K562 (cell line): Measurements from ENCODE around the gene CFAP298. TPM values are rescaled to one million over a fixed set of nuclear protein-coding genes. Genes with fewer than 3 reads are reported as not detected.

Experiments
- BHLHE40 ChIP-seq: IDR thresholded peaks from 2 replicates; pipeline ENCODE4 v1.6.1; 2011; ENCODE audit warnings: low read length, improper control_type of control experiment
- DEAF1 ChIP-seq: fragments of 450-650 bp; formaldehyde crosslinking; IDR thresholded peaks from 2 replicates; pipeline ENCODE4 v1.4.0; 2020; ENCODE audit warnings: mild to moderate bottlenecking, moderate library complexity
- FOXO4 ChIP-seq: fragments of 450-650 bp; formaldehyde crosslinking; IDR thresholded peaks from 2 replicates; pipeline ENCODE4 v1.4.0; 2020; ENCODE audit warnings: mild to moderate bottlenecking, moderate library complexity
- HEY1 ChIP-seq: fragments of 250-450 bp; sonication (Bioruptor Pico); IDR thresholded peaks from 2 replicates; pipeline ENCODE4 v1.5.0; 2020; ENCODE audit warnings: mild to moderate bottlenecking, moderate library complexity, borderline replicate concordance
- ILF3 ChIP-seq: fragments of 450-650 bp; IDR thresholded peaks from 2 replicates; pipeline ENCODE4 v1.6.1; 2018; ENCODE audit warnings: antibody characterized with exemption, mild to moderate bottlenecking, moderate library complexity, borderline replicate concordance
- KDM1A ChIP-seq, 2 experiments: fragments of 450-650 bp; IDR thresholded peaks; 2 replicates each; pipeline ENCODE4 v1.6.1; 2016; ENCODE audit warnings: mild to moderate bottlenecking in 2 of 2
- MTA2 ChIP-seq: fragments of 450-650 bp; IDR thresholded peaks from 2 replicates; pipeline ENCODE4 v1.6.1; 2016; ENCODE audit warnings: low read depth
- POLR3A ChIP-seq: IDR thresholded peaks from 2 replicates; pipeline ENCODE4 v1.6.1; 2011; ENCODE audit warnings: borderline replicate concordance, mild to moderate bottlenecking, moderate library complexity; ENCODE audit not compliant: insufficient read length, insufficient read depth; ENCODE audit errors: extremely low read depth
- U2AF1 ChIP-seq: fragments of 200-400 bp; formaldehyde crosslinking; optimal IDR thresholded peaks from 2 replicates; pipeline ENCODE3; 2017; ENCODE audit warnings: mild to moderate bottlenecking, low read depth, low read length, moderate library complexity
- ZNF512 ChIP-seq: IDR thresholded peaks from 2 replicates; pipeline ENCODE4 v1.6.1; 2016; ENCODE audit warnings: missing genetic modification characterization, missing compliant biosample characterization
- ZNF696 ChIP-seq: fragments of 250-450 bp; sonication (Bioruptor Pico); conservative IDR thresholded peaks from 2 replicates; pipeline ENCODE4 v1.4.0; 2020; ENCODE audit warnings: mild to moderate bottlenecking, moderate library complexity
- ZZZ3 ChIP-seq: fragments of 450-650 bp; IDR thresholded peaks from 2 replicates; pipeline ENCODE4 v1.6.1; 2016; ENCODE audit warnings: antibody characterized with exemption, mild to moderate bottlenecking, moderate library complexity
- polyA plus RNA-seq, 8 experiments: library from polyadenylated mRNA; depleted of rRNA in 4 of 8; stranded (reverse) in 5 of 8; unstranded in 3 of 8; fragments of >200 nt; fragmentation: Nextera tagmentation in 2 of 8; fragmentation: Illumina TruSeq in 1 of 8; extraction: Ambion mirVana in 2 of 8; extraction: Trizol in 1 of 8; gene quantifications; 2 replicates each; pipeline versions ENCODE4 v1.2.1 to v1.2.3, GENCODE V29; 2011 to 2014; ENCODE audit warnings: inconsistent platforms in 1 of 8, missing spikeins in 1 of 8
- total RNA-seq, 7 experiments: library from RNA; depleted of rRNA in 6 of 7; stranded (reverse); fragments of >200 nt in 6 of 7; fragmentation: Illumina TruSeq in 2 of 7; extraction: Trizol in 2 of 7; gene quantifications; 2 replicates each; pipeline versions ENCODE4 v1.2.1 to v1.2.3, GENCODE V29; 2011 to 2021; ENCODE audit warnings: low replicate concordance in 1 of 7
- TF ChIP-seq, protein P1 (sequence below), 2 experiments: fragments of 450-650 bp; formaldehyde crosslinking in 1 of 2; IDR thresholded peaks; 2 replicates each; pipeline versions ENCODE4 v1.4.0 to v1.6.1; 2014 to 2020; ENCODE audit warnings: mild to moderate bottlenecking in 2 of 2, borderline replicate concordance in 1 of 2, low read depth in 1 of 2

The CFAP298 gene
- total and polyA plus RNA-seq, 9 of the 15 experiments (the other 6 are each of a cell fraction or from before 2014, with no cell fraction given) = 31.4 to 178 (median 89.7) TPM

- TF ChIP-seq, protein P1, sequence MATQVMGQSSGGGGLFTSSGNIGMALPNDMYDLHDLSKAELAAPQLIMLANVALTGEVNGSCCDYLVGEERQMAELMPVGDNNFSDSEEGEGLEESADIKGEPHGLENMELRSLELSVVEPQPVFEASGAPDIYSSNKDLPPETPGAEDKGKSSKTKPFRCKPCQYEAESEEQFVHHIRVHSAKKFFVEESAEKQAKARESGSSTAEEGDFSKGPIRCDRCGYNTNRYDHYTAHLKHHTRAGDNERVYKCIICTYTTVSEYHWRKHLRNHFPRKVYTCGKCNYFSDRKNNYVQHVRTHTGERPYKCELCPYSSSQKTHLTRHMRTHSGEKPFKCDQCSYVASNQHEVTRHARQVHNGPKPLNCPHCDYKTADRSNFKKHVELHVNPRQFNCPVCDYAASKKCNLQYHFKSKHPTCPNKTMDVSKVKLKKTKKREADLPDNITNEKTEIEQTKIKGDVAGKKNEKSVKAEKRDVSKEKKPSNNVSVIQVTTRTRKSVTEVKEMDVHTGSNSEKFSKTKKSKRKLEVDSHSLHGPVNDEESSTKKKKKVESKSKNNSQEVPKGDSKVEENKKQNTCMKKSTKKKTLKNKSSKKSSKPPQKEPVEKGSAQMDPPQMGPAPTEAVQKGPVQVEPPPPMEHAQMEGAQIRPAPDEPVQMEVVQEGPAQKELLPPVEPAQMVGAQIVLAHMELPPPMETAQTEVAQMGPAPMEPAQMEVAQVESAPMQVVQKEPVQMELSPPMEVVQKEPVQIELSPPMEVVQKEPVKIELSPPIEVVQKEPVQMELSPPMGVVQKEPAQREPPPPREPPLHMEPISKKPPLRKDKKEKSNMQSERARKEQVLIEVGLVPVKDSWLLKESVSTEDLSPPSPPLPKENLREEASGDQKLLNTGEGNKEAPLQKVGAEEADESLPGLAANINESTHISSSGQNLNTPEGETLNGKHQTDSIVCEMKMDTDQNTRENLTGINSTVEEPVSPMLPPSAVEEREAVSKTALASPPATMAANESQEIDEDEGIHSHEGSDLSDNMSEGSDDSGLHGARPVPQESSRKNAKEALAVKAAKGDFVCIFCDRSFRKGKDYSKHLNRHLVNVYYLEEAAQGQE (IDR thresholded peaks at IDR 0.05; ENCODE audit: borderline replicate concordance) = no peak
- TF ChIP-seq, protein P1 (CRISPR knock-in tag; IDR thresholded peaks at IDR 0.05; ENCODE audit: low read depth) = peak; percentile 53; the same call in 1 of the 2 replicates
- TF ChIP-seq ILF3 = no peak; the same call in 1 of the 2 replicates
- peak; percentile 22; the same call in 1 of the 2 replicates for TF ChIP-seq ZZZ3
- no peak for TF ChIP-seq POLR3A
- TF ChIP-seq U2AF1 = no peak
- TF ChIP-seq FOXO4 (CRISPR knock-in tag) = no peak
- no peak for TF ChIP-seq ZNF696 (CRISPR knock-in tag)
- TF ChIP-seq KDM1A (IDR thresholded peaks at IDR 0.05) = 0 out of 4 replicates have a peak, but pooled peaks of 1 of the 2 experiments have one; percentile 27
- TF ChIP-seq BHLHE40 = peak; percentile 30; the same call in 1 of the 2 replicates
- no peak for TF ChIP-seq HEY1 (CRISPR knock-in tag)
- no peak for TF ChIP-seq ZNF512 (tag)
- no peak for TF ChIP-seq MTA2
- TF ChIP-seq DEAF1 (CRISPR knock-in tag) = no peak
Measured at GRCh38 chr21:32612075-32612998, at the start of gene CFAP298 (continued).
